IMR-90 (cell line): ENCODE measurements around the gene SCAMP2. TPM values are rescaled to one million over a fixed set of nuclear protein-coding genes. Genes with fewer than 3 reads are reported as not detected.

Source experiments
- ATAC-seq: fragments of 200-7000 bp; cut with Tn5 transposase; 2 replicates; pipeline ENCODE4 v1.9.1; 2020; ENCODE audit warnings: low read depth, mild to moderate bottlenecking, moderate library complexity
- BruUV-seq: library from RNA; stranded (reverse); fragments of 400-500 nt; replicated peaks from 2 replicates; lab custom pipeline; 2021; lab: Mats Ljungman, UMichigan
- CTCF ChIA-PET: fragments of 300-600 bp; formaldehyde crosslinking; extraction: SDS; loops from one replicate; lab custom pipeline; 2021; ENCODE audit warnings: antibody characterized with exemption; lab: Yijun Ruan, JAX
- POLR2A ChIA-PET: fragments of 300-600 bp; sonication (Branson Sonifier 250); formaldehyde crosslinking; loops from one replicate; lab custom pipeline; 2022; ENCODE audit warnings: antibody characterized with exemption; ENCODE audit not compliant: unreplicated experiment; lab: Charles Lee
- DNase-seq: peaks from one replicate; pipeline ENCODE4 v3.0.0; 2013
- H2AFZ ChIP-seq: replicated peaks from 2 replicates; pipeline ENCODE3; 2013; ENCODE audit warnings: low read length, mild to moderate bottlenecking; ENCODE audit not compliant: poor library complexity
- H2AK5ac ChIP-seq: 2 replicates; pipeline ENCODE4 v1.6.1; 2013; ENCODE audit warnings: low read depth, low read length, inconsistent platforms
- H2AK9ac ChIP-seq: replicated peaks from 2 replicates; pipeline ENCODE3; 2013; ENCODE audit warnings: mild to moderate bottlenecking, low read depth, low read length, moderate library complexity; ENCODE audit not compliant: poor library complexity
- H2BK120ac ChIP-seq: 2 replicates; pipeline ENCODE4 v1.6.1; 2013; ENCODE audit warnings: low read depth, low read length, inconsistent platforms
- H2BK15ac ChIP-seq: 3 replicates; pipeline ENCODE4 v1.6.1; 2013; ENCODE audit warnings: low read depth, low read length, inconsistent platforms
- H2BK20ac ChIP-seq: 2 replicates; pipeline ENCODE4 v1.6.1; 2013; ENCODE audit warnings: low read depth, mild to moderate bottlenecking, inconsistent platforms, low read length, moderate library complexity
- H2BK5ac ChIP-seq: 2 replicates; pipeline ENCODE4 v1.6.1; 2013; ENCODE audit warnings: mild to moderate bottlenecking, low read depth, low read length, inconsistent platforms; ENCODE audit not compliant: poor library complexity, severe bottlenecking
- H3K14ac ChIP-seq: replicated peaks from 2 replicates; pipeline ENCODE4 v1.6.1; 2013; ENCODE audit warnings: low read depth, low read length, inconsistent platforms
- H3K18ac ChIP-seq: 2 replicates; pipeline ENCODE4 v1.6.1; 2013; ENCODE audit warnings: low read depth, low read length, control low read depth
- H3K23ac ChIP-seq: 2 replicates; pipeline ENCODE4 v1.6.1; 2013; ENCODE audit warnings: low read depth, low read length, inconsistent platforms
- H3K27ac ChIP-seq: 2 replicates; pipeline ENCODE4 v1.5.1; 2013; ENCODE audit warnings: mild to moderate bottlenecking, control low read depth, low read length; ENCODE audit not compliant: insufficient read depth
- H3K27me3 ChIP-seq: 2 replicates; pipeline ENCODE4 v1.6.1; 2013; ENCODE audit warnings: low read length; ENCODE audit not compliant: control insufficient read depth, insufficient read depth
- H3K36me3 ChIP-seq: 2 replicates; pipeline ENCODE4 v1.6.1; 2013; ENCODE audit warnings: low read length, mixed read lengths; ENCODE audit not compliant: control insufficient read depth, insufficient read depth
- H3K4ac ChIP-seq: 2 replicates; pipeline ENCODE4 v1.6.1; 2013; ENCODE audit warnings: low read depth, low read length, inconsistent platforms
- H3K4me1 ChIP-seq: 2 replicates; pipeline ENCODE4 v1.6.1; 2013; ENCODE audit warnings: low read length, mixed read lengths; ENCODE audit not compliant: control insufficient read depth, insufficient read depth
- H3K4me2 ChIP-seq: 2 replicates; pipeline ENCODE4 v1.6.1; 2013; ENCODE audit warnings: low read depth, mild to moderate bottlenecking, control low read depth, low read length, moderate library complexity
- H3K4me3 ChIP-seq: 2 replicates; pipeline ENCODE4 v1.5.1; 2013; ENCODE audit warnings: low read depth, mild to moderate bottlenecking, control low read depth, low read length, moderate library complexity; ENCODE audit not compliant: insufficient read depth
- H3K56ac ChIP-seq: 2 replicates; pipeline ENCODE4 v1.6.1; 2013; ENCODE audit warnings: low read length, inconsistent platforms; ENCODE audit not compliant: insufficient read depth; ENCODE audit errors: extremely low read depth
- H3K79me1 ChIP-seq, 2 experiments: 2 replicates each; pipeline ENCODE4 v1.6.1; 2013; ENCODE audit warnings: low read length in 2 of 2, inconsistent platforms in 1 of 2, low read depth in 1 of 2
- H3K9ac ChIP-seq: 2 replicates; pipeline ENCODE4 v1.6.1; 2013; ENCODE audit warnings: low read depth, low read length, control low read depth
- H3K9me1 ChIP-seq: 2 replicates; pipeline ENCODE4 v1.6.1; 2013; ENCODE audit warnings: low read length, inconsistent platforms; ENCODE audit not compliant: insufficient read depth
- H3K9me3 ChIP-seq: 2 replicates; pipeline ENCODE4 v1.6.1; 2013; ENCODE audit warnings: low read length; ENCODE audit not compliant: control insufficient read depth, insufficient read depth
- H4K20me1 ChIP-seq: 2 replicates; pipeline ENCODE4 v1.6.1; 2013; ENCODE audit warnings: low read length, inconsistent platforms; ENCODE audit not compliant: insufficient read depth
- H4K5ac ChIP-seq: 2 replicates; pipeline ENCODE4 v1.6.1; 2013; ENCODE audit warnings: mild to moderate bottlenecking, low read depth, low read length, control low read depth
- H4K8ac ChIP-seq, 2 experiments: 2 replicates each; pipeline ENCODE4 v1.6.1; 2013; ENCODE audit warnings: low read depth in 2 of 2, low read length in 2 of 2, control low read depth in 1 of 2, inconsistent platforms in 1 of 2
- H4K91ac ChIP-seq: 2 replicates; pipeline ENCODE4 v1.6.1; 2013; ENCODE audit warnings: low read depth, low read length, inconsistent platforms; ENCODE audit not compliant: insufficient read depth
- BHLHE40 ChIP-seq: fragments of 150-350 bp; IDR thresholded peaks from 2 replicates; pipeline ENCODE4 v1.6.1; 2016; ENCODE audit warnings: mild to moderate bottlenecking, low read depth, low read length
- CEBPB ChIP-seq: IDR thresholded peaks from 2 replicates; pipeline ENCODE4 v1.6.1; 2012; ENCODE audit warnings: low read depth, low read length, improper control_type of control experiment
- CHD1 ChIP-seq: IDR thresholded peaks from 2 replicates; pipeline ENCODE4 v1.6.1; 2012; ENCODE audit warnings: low read depth, low read length, improper control_type of control experiment
- ELK1 ChIP-seq: fragments of 150-350 bp; IDR thresholded peaks from 2 replicates; pipeline ENCODE4 v1.6.1; 2016; ENCODE audit warnings: low read depth, mild to moderate bottlenecking, low read length, moderate library complexity, borderline replicate concordance
- FOS ChIP-seq: fragments of 150-350 bp; IDR thresholded peaks from 2 replicates; pipeline ENCODE4 v1.6.1; 2016; ENCODE audit warnings: low read depth, low read length
- MAFK ChIP-seq: IDR thresholded peaks from 2 replicates; pipeline ENCODE4 v1.6.1; 2012; ENCODE audit warnings: low read depth, low read length, improper control_type of control experiment
- MAZ ChIP-seq: IDR thresholded peaks from 2 replicates; pipeline ENCODE4 v1.6.1; 2012; ENCODE audit warnings: low read depth, mild to moderate bottlenecking, low read length, improper control_type of control experiment, moderate library complexity, borderline replicate concordance
- MXI1 ChIP-seq: IDR thresholded peaks from 2 replicates; pipeline ENCODE4 v1.6.1; 2012; ENCODE audit warnings: low read depth, mild to moderate bottlenecking, low read length, moderate library complexity, borderline replicate concordance
- NFE2L2 ChIP-seq: fragments of 150-350 bp; IDR thresholded peaks from 2 replicates; pipeline ENCODE4 v1.6.1; 2016; ENCODE audit warnings: low read depth, mild to moderate bottlenecking, low read length
- POLR2A ChIP-seq: IDR thresholded peaks from 2 replicates; pipeline ENCODE4 v1.6.1; 2012; ENCODE audit warnings: mild to moderate bottlenecking, low read depth, low read length
- RAD21 ChIP-seq: IDR thresholded peaks from 2 replicates; pipeline ENCODE4 v1.6.1; 2012; ENCODE audit warnings: low read length, improper control_type of control experiment
- RCOR1 ChIP-seq: IDR thresholded peaks from 2 replicates; pipeline ENCODE4 v1.6.1; 2012; ENCODE audit warnings: mild to moderate bottlenecking, low read length, improper control_type of control experiment; ENCODE audit not compliant: insufficient replicate concordance
- RFX5 ChIP-seq: IDR thresholded peaks from 2 replicates; pipeline ENCODE4 v1.8.0; 2012; ENCODE audit warnings: low read depth, mild to moderate bottlenecking, low read length, moderate library complexity
- SMC3 ChIP-seq: fragments of 150-350 bp; IDR thresholded peaks from 2 replicates; pipeline ENCODE4 v1.6.1; 2016; ENCODE audit warnings: low read depth, mild to moderate bottlenecking, antibody characterized with exemption, low read length, moderate library complexity
- WGBS, 2 experiments: methylation state at CpG; one replicate each; pipeline versions ENCODE4 v1.1.5 to v1.1.7; 2013; ENCODE audit warnings: missing lambda C conversion rate in 2 of 2; ENCODE audit not compliant: insufficient read length in 1 of 2; ENCODE audit errors: extremely low coverage in 2 of 2; 5-methylcytosine and 5-hydroxymethylcytosine counted together
- dilution Hi-C: fragments of 300-500 bp; cut with HindIII; formaldehyde crosslinking; loops from one replicate; pipeline ENCODE4 v1.14.3; 2018; ENCODE audit warnings: low sequenced_read_pairs; ENCODE audit not compliant: unreplicated experiment
- in situ Hi-C: fragments of 300-500 bp; cut with MboI; formaldehyde crosslinking; loops from 3 replicates; pipeline ENCODE4 v1.14.3; 2019; ENCODE audit warnings: low sequenced_read_pairs, inconsistent platforms, mixed read lengths
- intact Hi-C: fragments of 100-400 bp; cut with micrococcal nuclease; formaldehyde crosslinking; loops from 2 replicates; pipeline ENCODE4 v1.10.0; 2022
- polyA plus RNA-seq, 3 experiments: library from polyadenylated mRNA; depleted of rRNA; stranded (reverse); fragments of >200 nt; gene quantifications; 2 replicates each; pipeline ENCODE4 v1.2.3, GENCODE V29; 2012; ENCODE audit warnings: low replicate concordance in 1 of 3
- total RNA-seq: library from RNA; depleted of rRNA; stranded (reverse); fragments of >200 nt; gene quantifications from 2 replicates; pipeline ENCODE4 v1.2.3, GENCODE V29; 2012
- TF ChIP-seq, protein P1 (sequence below): fragments of 150-350 bp; IDR thresholded peaks from 2 replicates; pipeline ENCODE4 v1.6.1; 2017; ENCODE audit warnings: mild to moderate bottlenecking, antibody characterized with exemption, low read length, low read depth
- TF ChIP-seq, protein P2 (sequence below): conservative IDR thresholded peaks from 2 replicates; pipeline ENCODE4 v1.5.1; 2012; ENCODE audit warnings: mild to moderate bottlenecking, low read depth, low read length, improper control_type of control experiment

SCAMP2 gene
- total and polyA plus RNA-seq, 2 of the 4 experiments (the other 2 are of a cell fraction) = 25.8 to 111 TPM

DNA sequence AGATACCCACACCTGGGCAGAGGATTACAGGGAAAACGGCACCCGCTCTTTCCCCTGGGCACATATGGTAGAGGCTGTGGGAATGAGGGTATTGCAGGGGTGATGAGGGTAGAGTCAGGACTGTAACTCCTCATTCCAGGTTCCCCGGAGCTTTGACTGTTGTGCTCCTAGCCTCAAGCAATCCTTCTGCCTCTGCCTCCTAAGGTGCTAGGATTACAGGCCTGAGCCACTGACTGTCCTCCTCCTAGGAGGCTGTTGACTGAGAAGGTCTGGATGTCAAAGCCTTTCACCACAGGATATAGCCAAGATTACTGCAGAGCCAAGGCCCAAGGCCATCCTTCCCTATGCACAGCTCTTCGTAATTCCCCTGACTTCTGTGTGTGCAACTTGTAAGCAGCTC is 15.6 kb upstream of the SCAMP2 start:
- Histone ChIP-seq H2AFZ (peak overlapping the region; percentile 38), H2BK5ac (no peak overlapping the region), H2AK5ac (peak overlapping the region; percentile 5), H4K8ac (peak overlapping the region; percentile 86 to 99), H4K91ac (no peak overlapping the region), H3K23ac (0 out of 2 replicates have a peak overlapping the region, but pooled peaks have one; percentile 35), H3K18ac (no peak overlapping the region), H3K14ac (no peak overlapping the region), H3K4me2 (no peak overlapping the region), H3K9me1 (peaks cover 16% of the 10 kb centered on the region), H3K27ac (no peak overlapping the region; the same call in 1 of the 2 replicates), H3K36me3 (peaks cover 22% of the 10 kb centered on the region), H2BK15ac (no peak overlapping the region), H3K79me1 (peaks cover 16 to 32% of the 10 kb centered on the region in 2 experiments; a peak in 3 of 4 replicates), H4K20me1 (no peaks in the 10 kb centered on the region), H2AK9ac (no peak overlapping the region), H3K9ac (no peak overlapping the region; the same call in 1 of the 2 replicates), H3K56ac (no peak overlapping the region), H3K4me1 (peaks cover 9% of the 10 kb centered on the region), H3K9me3 (no peaks in the 10 kb centered on the region), H3K4ac (peak overlapping the region; percentile 93; the same call in 1 of the 2 replicates), H3K27me3 (no peaks in the 10 kb centered on the region), H4K5ac (peak overlapping the region; percentile 10; the same call in 1 of the 2 replicates), H3K4me3 (no peak overlapping the region), H2BK20ac (no peak overlapping the region), H2BK120ac (no peak overlapping the region)
- TF ChIP-seq RCOR1 (no peak), ELK1 (no peak), POLR2A (no peak), CEBPB (no peak), RFX5 (no peak), BHLHE40 (no peak), FOS (no peak), MAZ (no peak), MAFK (no peak), NFE2L2 (no peak), MXI1 (no peak), RAD21 (no peak), SMC3 (no peak), CHD1 (no peak)
- TF ChIP-seq, protein P1, sequence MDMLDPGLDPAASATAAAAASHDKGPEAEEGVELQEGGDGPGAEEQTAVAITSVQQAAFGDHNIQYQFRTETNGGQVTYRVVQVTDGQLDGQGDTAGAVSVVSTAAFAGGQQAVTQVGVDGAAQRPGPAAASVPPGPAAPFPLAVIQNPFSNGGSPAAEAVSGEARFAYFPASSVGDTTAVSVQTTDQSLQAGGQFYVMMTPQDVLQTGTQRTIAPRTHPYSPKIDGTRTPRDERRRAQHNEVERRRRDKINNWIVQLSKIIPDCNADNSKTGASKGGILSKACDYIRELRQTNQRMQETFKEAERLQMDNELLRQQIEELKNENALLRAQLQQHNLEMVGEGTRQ = no peak
- TF ChIP-seq, protein P2, sequence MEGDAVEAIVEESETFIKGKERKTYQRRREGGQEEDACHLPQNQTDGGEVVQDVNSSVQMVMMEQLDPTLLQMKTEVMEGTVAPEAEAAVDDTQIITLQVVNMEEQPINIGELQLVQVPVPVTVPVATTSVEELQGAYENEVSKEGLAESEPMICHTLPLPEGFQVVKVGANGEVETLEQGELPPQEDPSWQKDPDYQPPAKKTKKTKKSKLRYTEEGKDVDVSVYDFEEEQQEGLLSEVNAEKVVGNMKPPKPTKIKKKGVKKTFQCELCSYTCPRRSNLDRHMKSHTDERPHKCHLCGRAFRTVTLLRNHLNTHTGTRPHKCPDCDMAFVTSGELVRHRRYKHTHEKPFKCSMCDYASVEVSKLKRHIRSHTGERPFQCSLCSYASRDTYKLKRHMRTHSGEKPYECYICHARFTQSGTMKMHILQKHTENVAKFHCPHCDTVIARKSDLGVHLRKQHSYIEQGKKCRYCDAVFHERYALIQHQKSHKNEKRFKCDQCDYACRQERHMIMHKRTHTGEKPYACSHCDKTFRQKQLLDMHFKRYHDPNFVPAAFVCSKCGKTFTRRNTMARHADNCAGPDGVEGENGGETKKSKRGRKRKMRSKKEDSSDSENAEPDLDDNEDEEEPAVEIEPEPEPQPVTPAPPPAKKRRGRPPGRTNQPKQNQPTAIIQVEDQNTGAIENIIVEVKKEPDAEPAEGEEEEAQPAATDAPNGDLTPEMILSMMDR = no peak
- CTCF ChIA-PET = interaction anchor here (0.6 to 1.9 kb wide), 2 partner anchors 13 to 909 kb away, joined by 3 to 7 read pairs; no protein-coding TSS in a partner anchor
- in situ Hi-C loops = no loop called here
- DNase-seq (no peak), ATAC-seq (no peak)
- WGBS, 2 experiments = no CpG with 5 or more reads among the region's 4 CpGs
- intact Hi-C loops = no loop called here
- POLR2A ChIA-PET = no interaction called here
- no TSS peak for BruUV-seq
- dilution Hi-C loops = no loop called here
